Duodenal mucosa (tissue), 2 donors: ENCODE results near the gene DLG5.

Source experiments
- H3K27ac ChIP-seq: one replicate; pipeline ENCODE4 v1.7.0; 2013; ENCODE audit warnings: low read depth, low read length
- H3K27me3 ChIP-seq, 2 donors: one replicate each; pipeline ENCODE4 v1.7.0; 2013; ENCODE audit warnings: low read length in 2 of 2, control low read depth in 1 of 2; ENCODE audit not compliant: insufficient read depth in 2 of 2, control insufficient read depth in 1 of 2
- H3K36me3 ChIP-seq, 2 donors: one replicate each; pipeline ENCODE4 v1.7.0; 2013; ENCODE audit warnings: low read length in 2 of 2, control low read depth in 1 of 2; ENCODE audit not compliant: insufficient read depth in 2 of 2, control insufficient read depth in 1 of 2
- H3K4me1 ChIP-seq, 2 donors: one replicate each; pipeline ENCODE4 v1.7.0; 2013; ENCODE audit warnings: low read length in 2 of 2, control low read depth in 1 of 2; ENCODE audit not compliant: insufficient read depth in 2 of 2, control insufficient read depth in 1 of 2
- H3K4me3 ChIP-seq, 2 donors: one replicate each; pipeline ENCODE4 v1.7.0; 2013; ENCODE audit warnings: low read length in 2 of 2, low read depth in 1 of 2
- H3K9ac ChIP-seq, 2 donors: one replicate each; pipeline ENCODE4 v1.7.0; 2013; ENCODE audit warnings: low read length in 2 of 2, low read depth in 1 of 2
- H3K9me3 ChIP-seq, 2 donors: one replicate each; pipeline ENCODE4 v1.7.0; 2013; ENCODE audit warnings: low read length in 2 of 2, control low read depth in 1 of 2; ENCODE audit not compliant: control insufficient read depth in 1 of 2

DLG5 gene

GRCh38 chr10:77927402-77928246 lies 1.1 kb upstream of the DLG5 start:
- H3K4me3 ChIP-seq: peak overlapping the region; percentile 61 to 82
- no peak overlapping the region for H3K27ac ChIP-seq
- no peaks in the 10 kb centered on the region for H3K9me3 ChIP-seq
- H3K9ac ChIP-seq: peak overlapping the region; percentile 25 to 42
- peaks cover 22 to 26% of the 10 kb centered on the region in 2 donors for H3K4me1 ChIP-seq
- no peaks in the 10 kb centered on the region for H3K36me3 ChIP-seq
- no peaks in the 10 kb centered on the region for H3K27me3 ChIP-seq

- Histone ChIP-seq H3K4me1 (peaks cover 22 to 26% of the 10 kb centered on the region in 2 donors), H3K27me3 (no peaks in the 10 kb centered on the region), H3K27ac (peak overlapping the region; percentile 32)
Measured at GRCh38 chr10:77925795-77926565, 575 bp downstream of the DLG5 start.

GRCh38 chr10:77925410-77925794 lies 1.2 kb downstream of the DLG5 start:
- H3K36me3 ChIP-seq: no peaks in the 10 kb centered on the region
- no peaks in the 10 kb centered on the region for H3K27me3 ChIP-seq
- peak overlapping the region; percentile 71 to 76 for H3K9ac ChIP-seq
- H3K9me3 ChIP-seq: no peaks in the 10 kb centered on the region
- H3K4me1 ChIP-seq: peaks cover 23 to 26% of the 10 kb centered on the region in 2 donors
- H3K27ac ChIP-seq: no peak overlapping the region
- H3K4me3 ChIP-seq: peak overlapping the region; percentile 74 to 82

More at GRCh38 chr10:77925795-77926565, 575 bp downstream of the DLG5 start:
- peak overlapping the region; percentile 74 to 82 for H3K4me3 ChIP-seq
- H3K36me3 ChIP-seq: no peaks in the 10 kb centered on the region
- peak overlapping the region; percentile 71 to 76 for H3K9ac ChIP-seq
- H3K9me3 ChIP-seq: no peaks in the 10 kb centered on the region

- Histone ChIP-seq H3K36me3 (no peaks in the 10 kb centered on the region), H3K9me3 (no peaks in the 10 kb centered on the region), H3K9ac (no peak overlapping the region), H3K4me3 (no peak overlapping the region), H3K27ac (no peak overlapping the region), H3K27me3 (no peaks in the 10 kb centered on the region), H3K4me1 (peaks cover 29 to 32% of the 10 kb centered on the region in 2 donors)
Measured at GRCh38 chr10:77922566-77923179, 3.9 kb downstream of the DLG5 start.

- Histone ChIP-seq H3K9ac (no peak overlapping the region), H3K9me3 (no peaks in the 10 kb centered on the region), H3K4me1 (peaks cover 23 to 26% of the 10 kb centered on the region in 2 donors)
Measured at GRCh38 chr10:77922055-77922454, 4.5 kb downstream of the DLG5 start.

GRCh38 chr10:77921395-77921794 lies 5.2 kb downstream of the DLG5 start:
- H3K9ac ChIP-seq: no peak overlapping the region

More at GRCh38 chr10:77922055-77922454, 4.5 kb downstream of the DLG5 start:
- H3K4me3 ChIP-seq: no peak overlapping the region
- no peaks in the 10 kb centered on the region for H3K36me3 ChIP-seq
- no peak overlapping the region for H3K27ac ChIP-seq
- no peaks in the 10 kb centered on the region for H3K27me3 ChIP-seq

GRCh38 chr10:77920495-77920894 lies 6.1 kb downstream of the DLG5 start:
- H3K9me3 ChIP-seq: no peaks in the 10 kb centered on the region
- H3K4me3 ChIP-seq: no peak overlapping the region
- no peak overlapping the region for H3K9ac ChIP-seq
- peaks cover 19 to 26% of the 10 kb centered on the region in 2 donors for H3K4me1 ChIP-seq
- H3K27ac ChIP-seq: no peak overlapping the region
- H3K27me3 ChIP-seq: no peaks in the 10 kb centered on the region
- H3K36me3 ChIP-seq: no peaks in the 10 kb centered on the region

More at GRCh38 chr10:77921395-77921794, 5.2 kb downstream of the DLG5 start:
- H3K27me3 ChIP-seq: no peaks in the 10 kb centered on the region
- no peaks in the 10 kb centered on the region for H3K9me3 ChIP-seq
- no peak overlapping the region for H3K27ac ChIP-seq
- H3K4me3 ChIP-seq: no peak overlapping the region
- H3K36me3 ChIP-seq: no peaks in the 10 kb centered on the region
- peaks cover 23 to 26% of the 10 kb centered on the region in 2 donors for H3K4me1 ChIP-seq

GRCh38 chr10:77919713-77920108 lies 6.8 kb downstream of the DLG5 start:
- H3K9me3 ChIP-seq: no peaks in the 10 kb centered on the region
- no peak overlapping the region for H3K27ac ChIP-seq
- peaks cover 11 to 21% of the 10 kb centered on the region in 2 donors for H3K4me1 ChIP-seq
- no peaks in the 10 kb centered on the region for H3K36me3 ChIP-seq
- no peaks in the 10 kb centered on the region for H3K27me3 ChIP-seq
- H3K9ac ChIP-seq: no peak overlapping the region
- no peak overlapping the region for H3K4me3 ChIP-seq

GRCh38 chr10:77915319-77916105 lies 11.0 kb downstream of the DLG5 start:
- H3K36me3 ChIP-seq: no peaks in the 10 kb centered on the region
- H3K27ac ChIP-seq: no peak overlapping the region
- H3K27me3 ChIP-seq: no peaks in the 10 kb centered on the region
- H3K9me3 ChIP-seq: no peaks in the 10 kb centered on the region
- H3K4me3 ChIP-seq: no peak overlapping the region
- H3K4me1 ChIP-seq: peaks cover 5 to 15% of the 10 kb centered on the region in 2 donors
- no peak overlapping the region for H3K9ac ChIP-seq
